Activated T-helper 17 cell treated with anti-CD3 and anti-CD28 coated beads, Interleukin-2, amount 50 U/mL, for 72 hours (primary cell): ENCODE data around the gene NUMA1. TPM values are rescaled to one million over a fixed set of nuclear protein-coding genes. Genes with fewer than 3 reads are reported as not detected.
A peak's percentile ranks its signal among the peaks of the same experiment; 100 is the strongest.

Experiments
- ATAC-seq: fragments of 150-1000 bp; cut with Tn5 transposase; replicated peaks from 2 replicates; pipeline ENCODE4 v1.10.0; 2021; ENCODE audit warnings: mild to moderate bottlenecking, moderate library complexity
- H3K27ac Mint-ChIP-seq: one replicate; pipeline ENCODE4 v1.8.0; 2022; ENCODE audit warnings: mixed read lengths
- H3K27me3 Mint-ChIP-seq: one replicate; pipeline ENCODE4 v1.8.0; 2022; ENCODE audit warnings: mixed read lengths
- H3K36me3 Mint-ChIP-seq: one replicate; pipeline ENCODE4 v1.8.0; 2022; ENCODE audit warnings: low read depth, mild to moderate bottlenecking, mixed read lengths
- H3K4me1 Mint-ChIP-seq: one replicate; pipeline ENCODE4 v1.8.0; 2022; ENCODE audit warnings: mixed read lengths
- H3K4me3 Mint-ChIP-seq: one replicate; pipeline ENCODE4 v1.8.0; 2022; ENCODE audit warnings: mild to moderate bottlenecking, mixed read lengths
- H3K9me3 Mint-ChIP-seq: one replicate; pipeline ENCODE4 v1.8.0; 2022; ENCODE audit warnings: mixed read lengths
- total RNA-seq, 2 donors: library from RNA; stranded (reverse); gene quantifications; one replicate each; pipeline ENCODE4 v1.2.3, GENCODE V29; 2022

Gene NUMA1
- total RNA-seq = 100 to 1,000 TPM; 179 to 277 TPM

GRCh38 chr11:72080326-72081183 is at the start of gene NUMA1, which contains the start of gene LRRC51:
TSS of gene NUMA1 (minus strand) at chr11:72080542. CDS start at chr11:72035943, 44,599 bp downstream.
TSS of gene LRRC51 (plus strand) at chr11:72080850. CDS start at chr11:72089084, 8,234 bp downstream.
- peaks cover 22% of the 10 kb centered on the region for H3K4me1 Mint-ChIP-seq
- H3K27me3 Mint-ChIP-seq = no peaks in the 10 kb centered on the region
- peaks cover 28% of the 10 kb centered on the region for H3K36me3 Mint-ChIP-seq
- H3K9me3 Mint-ChIP-seq = no peaks in the 10 kb centered on the region
- peak within 1 kb of the TSS; percentile 97 for H3K27ac Mint-ChIP-seq
- ATAC-seq = peak; percentile 96
- peak within 1 kb of the TSS; percentile 88 for H3K4me3 Mint-ChIP-seq

GRCh38 chr11:72129381-72129780 is 49.0 kb upstream of the NUMA1 start:
- H3K4me1 Mint-ChIP-seq = peaks cover 5% of the 10 kb centered on the region
- H3K27ac Mint-ChIP-seq = no peak overlapping the region
- H3K36me3 Mint-ChIP-seq = no peaks in the 10 kb centered on the region
- no peak for ATAC-seq
- H3K27me3 Mint-ChIP-seq = peaks cover 13% of the 10 kb centered on the region
- no peak overlapping the region for H3K4me3 Mint-ChIP-seq
- peaks cover 5% of the 10 kb centered on the region for H3K9me3 Mint-ChIP-seq

GRCh38 chr11:72127923-72128322 is 47.6 kb upstream of the NUMA1 start:
- no peak overlapping the region for H3K4me3 Mint-ChIP-seq
- peaks cover 5% of the 10 kb centered on the region for H3K9me3 Mint-ChIP-seq
- no peak for ATAC-seq
- H3K27ac Mint-ChIP-seq = no peak overlapping the region
- no peaks in the 10 kb centered on the region for H3K36me3 Mint-ChIP-seq
- H3K27me3 Mint-ChIP-seq = peaks cover 14% of the 10 kb centered on the region
- peaks cover 5% of the 10 kb centered on the region for H3K4me1 Mint-ChIP-seq

GRCh38 chr11:72125956-72126355 is 45.6 kb upstream of the NUMA1 start:
- Mint-ChIP-seq H3K36me3 (no peaks in the 10 kb centered on the region), H3K9me3 (peaks cover 5% of the 10 kb centered on the region), H3K27me3 (peaks cover 9% of the 10 kb centered on the region), H3K4me3 (no peak overlapping the region), H3K4me1 (peaks cover 5% of the 10 kb centered on the region), H3K27ac (no peak overlapping the region)
- no peak for ATAC-seq

- Mint-ChIP-seq H3K36me3 (no peaks in the 10 kb centered on the region), H3K27ac (no peak overlapping the region), H3K4me3 (no peak overlapping the region), H3K4me1 (peaks cover 5% of the 10 kb centered on the region), H3K9me3 (peaks cover 2% of the 10 kb centered on the region), H3K27me3 (peaks cover 9% of the 10 kb centered on the region)
- no peak for ATAC-seq
These were observed 43.7 kb upstream of the NUMA1 start for GRCh38 chr11:72124046-72124445.

GRCh38 chr11:72123117-72123653 is 42.8 kb upstream of the NUMA1 start:
- Mint-ChIP-seq H3K4me1 (peaks cover 5% of the 10 kb centered on the region), H3K36me3 (no peaks in the 10 kb centered on the region), H3K4me3 (no peak overlapping the region), H3K9me3 (no peaks in the 10 kb centered on the region), H3K27ac (no peak overlapping the region), H3K27me3 (peaks cover 12% of the 10 kb centered on the region)
- ATAC-seq = no peak

- Mint-ChIP-seq H3K9me3 (no peaks in the 10 kb centered on the region), H3K4me3 (no peak overlapping the region), H3K36me3 (no peaks in the 10 kb centered on the region), H3K4me1 (peaks cover 5% of the 10 kb centered on the region), H3K27ac (no peak overlapping the region), H3K27me3 (peaks cover 12% of the 10 kb centered on the region)
- ATAC-seq = no peak
These were observed 42.3 kb upstream of the NUMA1 start for GRCh38 chr11:72122607-72123006.

- Mint-ChIP-seq H3K4me3 (no peak overlapping the region), H3K4me1 (peaks cover 5% of the 10 kb centered on the region), H3K9me3 (no peaks in the 10 kb centered on the region), H3K27me3 (peaks cover 18% of the 10 kb centered on the region), H3K27ac (no peak overlapping the region), H3K36me3 (no peaks in the 10 kb centered on the region)
- no peak for ATAC-seq
These were observed 40.6 kb upstream of the NUMA1 start for GRCh38 chr11:72120930-72121329.

- Mint-ChIP-seq H3K4me3 (no peak overlapping the region), H3K27ac (no peak overlapping the region)
These were observed 38.9 kb upstream of the NUMA1 start for GRCh38 chr11:72119198-72119597.

GRCh38 chr11:72116019-72116755 is 35.8 kb upstream of the NUMA1 start:
- peaks cover 21% of the 10 kb centered on the region for H3K4me1 Mint-ChIP-seq
- H3K4me3 Mint-ChIP-seq = no peak overlapping the region
- peaks cover 15% of the 10 kb centered on the region for H3K27me3 Mint-ChIP-seq
- no peak for ATAC-seq
- peaks cover 10% of the 10 kb centered on the region for H3K9me3 Mint-ChIP-seq
- no peak overlapping the region for H3K27ac Mint-ChIP-seq
- H3K36me3 Mint-ChIP-seq = peaks cover 12% of the 10 kb centered on the region

More at GRCh38 chr11:72119198-72119597, 38.9 kb upstream of the NUMA1 start:
- Mint-ChIP-seq H3K27me3 (peaks cover 18% of the 10 kb centered on the region), H3K4me1 (peaks cover 5% of the 10 kb centered on the region), H3K9me3 (peaks cover 2% of the 10 kb centered on the region), H3K36me3 (no peaks in the 10 kb centered on the region)
- no peak for ATAC-seq

- no peak for ATAC-seq
- H3K27ac Mint-ChIP-seq = peak overlapping the region; percentile 96
- H3K4me1 Mint-ChIP-seq = peaks cover 24% of the 10 kb centered on the region
- H3K36me3 Mint-ChIP-seq = peaks cover 26% of the 10 kb centered on the region
- no peak overlapping the region for H3K4me3 Mint-ChIP-seq
- H3K9me3 Mint-ChIP-seq = peaks cover 10% of the 10 kb centered on the region
- H3K27me3 Mint-ChIP-seq = peaks cover 10% of the 10 kb centered on the region
These were observed 34.2 kb upstream of the NUMA1 start for GRCh38 chr11:72114570-72114969.

- H3K27me3 Mint-ChIP-seq = peaks cover 6% of the 10 kb centered on the region
- ATAC-seq = peak; percentile 2
These were observed 32.9 kb upstream of the NUMA1 start for GRCh38 chr11:72112978-72113808.

GRCh38 chr11:72112143-72112977 is 32.0 kb upstream of the NUMA1 start, which contains the start of gene ANAPC15:
TSS of gene ANAPC15 (minus strand) at chr11:72112695. CDS start at chr11:72111276, 1,419 bp downstream.
- peak; percentile 92 for ATAC-seq
- peaks cover 5% of the 10 kb centered on the region for H3K27me3 Mint-ChIP-seq
- peaks cover 10% of the 10 kb centered on the region for H3K9me3 Mint-ChIP-seq
- peaks cover 29% of the 10 kb centered on the region for H3K36me3 Mint-ChIP-seq
- peaks cover 24% of the 10 kb centered on the region for H3K4me1 Mint-ChIP-seq
- peak within 1 kb of the TSS; percentile 96 for H3K27ac Mint-ChIP-seq
- peak within 1 kb of the TSS; percentile 87 for H3K4me3 Mint-ChIP-seq

More at GRCh38 chr11:72112978-72113808, 32.9 kb upstream of the NUMA1 start:
- H3K4me3 Mint-ChIP-seq = peak overlapping the region; percentile 87
- peaks cover 24% of the 10 kb centered on the region for H3K4me1 Mint-ChIP-seq
- H3K27ac Mint-ChIP-seq = peak overlapping the region; percentile 96
- peaks cover 26% of the 10 kb centered on the region for H3K36me3 Mint-ChIP-seq
- peaks cover 10% of the 10 kb centered on the region for H3K9me3 Mint-ChIP-seq
